Stomach (tissue), 9 donors: Measurements from ENCODE around the gene ANKRD53. TPM values are rescaled to one million over a fixed set of nuclear protein-coding genes. Genes with fewer than 3 reads are reported as not detected.
"Not testable (repeated sequence)": the region's sequence is repeated elsewhere in the genome, so short reads cannot be mapped to it uniquely, and the experiment has no call there.

Experiments used
- DNase-seq, 2 donors: peaks; one replicate each; pipeline versions ENCODE4 v3.0.0 to v3.0.0-alpha.2; 2013 to 2019
- H3K27ac ChIP-seq, 5 donors: fragments of 200-600 bp in 4 of 5; sonication (generic) in 4 of 5; one replicate each; pipeline ENCODE4 v1.5.1; 2013 to 2019; ENCODE audit warnings: mild to moderate bottlenecking in 1 of 5, moderate library complexity in 1 of 5
- H3K27me3 ChIP-seq, 3 donors: fragments of 200-600 bp; sonication (generic); one replicate each; pipeline ENCODE4 v1.5.1; 2017 to 2019; ENCODE audit warnings: mixed run types in 1 of 3
- H3K36me3 ChIP-seq, 4 donors: fragments of 200-600 bp; sonication (generic); 1 replicate in 3 of 4; 2 replicates in 1 of 4; pipeline ENCODE4 v1.5.1; 2016 to 2019
- H3K4me1 ChIP-seq, 4 donors: fragments of 200-600 bp; sonication (generic); one replicate each; pipeline ENCODE4 v1.5.1; 2016 to 2019
- H3K4me3 ChIP-seq, 4 donors: fragments of 200-600 bp; sonication (generic) in 3 of 4; one replicate each; pipeline ENCODE4 v1.5.1; 2016 to 2019; ENCODE audit warnings: mild to moderate bottlenecking in 1 of 4
- H3K9me3 ChIP-seq, 4 donors: fragments of 200-600 bp; sonication (generic); one replicate each; pipeline ENCODE4 v1.5.1; 2016 to 2019
- POLR2AphosphoS5 ChIP-seq, 3 donors: sonication (generic); formaldehyde crosslinking; IDR thresholded peaks; one replicate each; pipeline ENCODE4 v1.6.1; 2016; ENCODE audit warnings: antibody characterized with exemption in 3 of 3
- WGBS, 5 donors: extraction: QIAGEN DNeasy Blood & Tissue Kit in 3 of 5; methylation state at CpG; one replicate each; pipeline versions ENCODE4 v1.1.5 to v1.1.7; 2013 to 2018; 5-methylcytosine and 5-hydroxymethylcytosine counted together
- intact Hi-C: fragments of 100-400 bp; cut with DNase I; formaldehyde crosslinking; loops from one replicate; pipeline ENCODE4 v1.15.1; 2023; ENCODE audit warnings: low total_unique reads
- polyA plus RNA-seq, 3 donors: library from polyadenylated mRNA; stranded (reverse); fragments of 200-250 nt; gene quantifications; one replicate each; pipeline ENCODE4 v1.2.3, GENCODE V29; 2013
- small RNA-seq, 4 donors: library from RNA; depleted of rRNA; stranded (forward); fragments of <200 nt; gene quantifications; one replicate each; pipeline ENCODE3, GENCODE V24; 2016
- total RNA-seq, 5 donors: library from RNA; depleted of rRNA; stranded (reverse); fragments of >200 nt; gene quantifications; one replicate each; pipeline versions ENCODE4 v1.1.0 to v1.2.3, GENCODE V29; 2014 to 2016
- TF ChIP-seq, protein P1 (sequence below), 7 experiments: fragments of 450-650 bp in 4 of 7; fragments of 200-600 bp in 3 of 7; sonication (generic) in 3 of 7; IDR thresholded peaks; one replicate each; pipeline ENCODE4 v1.5.1; 2016 to 2019; ENCODE audit warnings: antibody characterized with exemption in 7 of 7, control low read depth in 2 of 7, mild to moderate bottlenecking in 1 of 7
- donor health status: healthy with polysubstance abuse.
- donor health status: Bipolar disorder and iron deficiency.
- donor health status: healthy.

ANKRD53 gene
- total and polyA plus RNA-seq, 8 donors = 0.45 to 2.3 (median 1.1) TPM; not detected in 4

DNA sequence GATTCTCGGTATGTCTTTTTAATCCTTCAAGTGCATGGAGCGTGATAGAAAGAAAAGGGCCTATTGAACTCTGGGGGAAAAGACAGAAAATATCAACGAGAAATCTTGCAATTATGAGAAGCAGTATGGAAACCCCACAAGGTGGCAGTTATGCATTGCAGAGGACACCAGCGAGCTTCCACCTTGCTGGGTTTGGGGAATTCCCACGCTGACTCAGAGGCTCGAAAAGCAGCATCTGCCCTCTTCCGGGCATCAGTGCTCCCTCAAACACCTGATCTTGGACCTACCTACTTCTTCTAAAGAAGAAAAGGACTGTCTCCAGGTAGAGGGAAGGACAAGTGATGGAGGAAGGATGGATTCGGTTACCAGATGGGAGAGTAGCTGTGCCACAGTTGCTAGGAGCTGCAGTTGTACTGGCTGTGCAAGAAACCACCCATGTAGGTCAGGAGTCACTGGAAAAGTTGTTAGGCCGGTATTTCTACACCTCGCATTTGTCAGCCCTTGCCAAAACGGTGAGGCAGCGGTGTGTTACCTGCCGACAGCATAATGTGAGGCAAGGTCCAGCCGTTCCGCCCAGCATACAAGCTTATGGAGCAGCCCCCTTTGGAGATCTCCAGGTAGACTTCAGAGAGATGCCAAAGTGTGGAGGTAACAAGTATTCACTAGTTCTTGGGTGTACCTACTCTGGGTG is 45.3 kb downstream of the ANKRD53 start:
- WGBS, 5 donors = 21 to 45% (median 36%) methylated on average over 15 of the region's 15 CpGs

More for the DNA sequence above, 45.3 kb downstream of the ANKRD53 start:
- H3K27me3 ChIP-seq, H3K9me3 ChIP-seq, H3K4me3 ChIP-seq, H3K36me3 ChIP-seq, intact Hi-C loops: not testable (repeated sequence)
- peak; percentile 72 to 87 for DNase-seq
- Histone ChIP-seq H3K27ac (peak overlapping the region in 4 of 5 donors; percentile 20 to 79 (median 45)), H3K4me1 (peaks cover 0 to 13% (median 11%) of the 10 kb centered on the region in 4 donors)
- TF ChIP-seq, protein P1, sequence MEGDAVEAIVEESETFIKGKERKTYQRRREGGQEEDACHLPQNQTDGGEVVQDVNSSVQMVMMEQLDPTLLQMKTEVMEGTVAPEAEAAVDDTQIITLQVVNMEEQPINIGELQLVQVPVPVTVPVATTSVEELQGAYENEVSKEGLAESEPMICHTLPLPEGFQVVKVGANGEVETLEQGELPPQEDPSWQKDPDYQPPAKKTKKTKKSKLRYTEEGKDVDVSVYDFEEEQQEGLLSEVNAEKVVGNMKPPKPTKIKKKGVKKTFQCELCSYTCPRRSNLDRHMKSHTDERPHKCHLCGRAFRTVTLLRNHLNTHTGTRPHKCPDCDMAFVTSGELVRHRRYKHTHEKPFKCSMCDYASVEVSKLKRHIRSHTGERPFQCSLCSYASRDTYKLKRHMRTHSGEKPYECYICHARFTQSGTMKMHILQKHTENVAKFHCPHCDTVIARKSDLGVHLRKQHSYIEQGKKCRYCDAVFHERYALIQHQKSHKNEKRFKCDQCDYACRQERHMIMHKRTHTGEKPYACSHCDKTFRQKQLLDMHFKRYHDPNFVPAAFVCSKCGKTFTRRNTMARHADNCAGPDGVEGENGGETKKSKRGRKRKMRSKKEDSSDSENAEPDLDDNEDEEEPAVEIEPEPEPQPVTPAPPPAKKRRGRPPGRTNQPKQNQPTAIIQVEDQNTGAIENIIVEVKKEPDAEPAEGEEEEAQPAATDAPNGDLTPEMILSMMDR (IDR thresholded peaks at IDR 0.05) = peak in 3 of 7 experiments; percentile 11 to 56 (median 29)
- TF ChIP-seq POLR2AphosphoS5 (IDR thresholded peaks at IDR 0.05) = peak in 1 of 3 donors; percentile 46

Small RNAs within 50 kb of the gene (small RNA-seq; reads per million reads assigned to genes)
- 0 reads per million in 4 donors for gene RN7SL160P

Other genes starting within 250 kb of the ANKRD53 start
- gene ADD2, start 210.4 kb upstream of the ANKRD53 start, total RNA-seq = 1 to 10 TPM in 3 of 5 donors, under 1 TPM in 1, not detected in 1; 0.87 to 5.5 (median 2.3) TPM
- gene ADD2, start 210.4 kb upstream of the ANKRD53 start, polyA plus RNA-seq = under 1 TPM in 2 of 3 donors, not detected in 1; 0.12 to 0.13 TPM
- gene FIGLA, start 188.0 kb upstream of the ANKRD53 start, total RNA-seq = not detected
- under 1 TPM in 1 of 3 donors, not detected in 2; 0.75 TPM for gene FIGLA, start 188.0 kb upstream of the ANKRD53 start, polyA plus RNA-seq
- gene CLEC4F, start 158.0 kb upstream of the ANKRD53 start, total RNA-seq = under 1 TPM in 1 of 5 donors, not detected in 4; 0.37 TPM
- gene CLEC4F, start 158.0 kb upstream of the ANKRD53 start, polyA plus RNA-seq = under 1 TPM in 1 of 3 donors, not detected in 2; 0.13 TPM
- not detected for gene CD207, start 142.8 kb upstream of the ANKRD53 start, total RNA-seq
- 1 to 10 TPM in 1 of 3 donors, under 1 TPM in 1, not detected in 1; 0.46 to 1.4 TPM for gene CD207, start 142.8 kb upstream of the ANKRD53 start, polyA plus RNA-seq
- 1 to 10 TPM in 1 of 5 donors, not detected in 4; 1.2 TPM for gene VAX2, start 78.1 kb upstream of the ANKRD53 start, total RNA-seq
- gene VAX2, start 78.1 kb upstream of the ANKRD53 start, polyA plus RNA-seq = under 1 TPM in 2 of 3 donors, not detected in 1; 0.23 to 0.25 TPM
- gene ATP6V1B1, start 42.7 kb upstream of the ANKRD53 start, total RNA-seq = under 1 TPM in 1 of 5 donors, not detected in 4; 0.55 TPM
- gene ATP6V1B1, start 42.7 kb upstream of the ANKRD53 start, polyA plus RNA-seq = under 1 TPM in 1 of 3 donors, not detected in 2; 0.35 TPM
- gene TEX261, start 16.2 kb downstream of the ANKRD53 start, total RNA-seq = 10 to 100 TPM in 2 of 5 donors, 1 to 10 TPM in 3; 5.2 to 39.1 (median 9.4) TPM
- 10 to 100 TPM; 17.1 to 19.2 (median 17.9) TPM for gene TEX261, start 16.2 kb downstream of the ANKRD53 start, polyA plus RNA-seq
- 100 to 1,000 TPM in 1 of 5 donors, 10 to 100 TPM in 4; 25.9 to 112 (median 62.4) TPM for gene NAGK, start 90.0 kb downstream of the ANKRD53 start, total RNA-seq
- 100 to 1,000 TPM in 2 of 3 donors, 10 to 100 TPM in 1; 93.8 to 124 (median 117) TPM for gene NAGK, start 90.0 kb downstream of the ANKRD53 start, polyA plus RNA-seq
- gene MCEE, start 151.6 kb downstream of the ANKRD53 start, total RNA-seq = 10 to 100 TPM in 2 of 5 donors, 1 to 10 TPM in 2, not detected in 1; 4.0 to 25.1 (median 15.8) TPM
- gene MCEE, start 151.6 kb downstream of the ANKRD53 start, polyA plus RNA-seq = 10 to 100 TPM; 31.2 to 53.6 (median 32.2) TPM
- 10 to 100 TPM; 16.2 to 30.6 (median 23.3) TPM for gene MPHOSPH10, start 152.0 kb downstream of the ANKRD53 start, total RNA-seq
- gene MPHOSPH10, start 152.0 kb downstream of the ANKRD53 start, polyA plus RNA-seq = 10 to 100 TPM; 17.9 to 25.1 (median 22.8) TPM
- gene PAIP2B, start 248.5 kb downstream of the ANKRD53 start, total RNA-seq = 10 to 100 TPM in 1 of 5 donors, 1 to 10 TPM in 4; 4.9 to 14.1 (median 6.4) TPM
- 10 to 100 TPM in 2 of 3 donors, 1 to 10 TPM in 1; 5.4 to 12.1 (median 11.3) TPM for gene PAIP2B, start 248.5 kb downstream of the ANKRD53 start, polyA plus RNA-seq